Nephron (organoid): Measurements from ENCODE around the gene BRI3.
A peak's percentile ranks its signal among the peaks of the same experiment; 100 is the strongest.

Experiments
- H3K27ac Mint-ChIP-seq, 3 experiments: 2 replicates each; pipeline ENCODE4 v1.8.0; 2020; ENCODE audit warnings: mixed read lengths in 3 of 3, mild to moderate bottlenecking in 2 of 3, moderate library complexity in 1 of 3
- H3K27me3 Mint-ChIP-seq: 2 replicates; pipeline ENCODE4 v1.8.0; 2021; ENCODE audit warnings: low read depth, mild to moderate bottlenecking, moderate library complexity, mixed read lengths
- H3K36me3 Mint-ChIP-seq: 2 replicates; pipeline ENCODE4 v1.8.0; 2020; ENCODE audit warnings: low read depth, mixed read lengths
- H3K4me1 Mint-ChIP-seq: 2 replicates; pipeline ENCODE4 v1.8.0; 2020; ENCODE audit warnings: mixed read lengths
- H3K4me3 Mint-ChIP-seq, 3 experiments: 2 replicates each; pipeline ENCODE4 v1.8.0; 2020; ENCODE audit warnings: mild to moderate bottlenecking in 3 of 3, mixed read lengths in 3 of 3, moderate library complexity in 2 of 3
- H3K9me3 Mint-ChIP-seq: 2 replicates; pipeline ENCODE4 v1.8.0; 2020; ENCODE audit warnings: mixed read lengths
- CTCF ChIP-seq, 3 experiments: fragments of 200-600 bp; sonication (generic); IDR thresholded peaks; one replicate each; pipeline ENCODE4 v1.5.0; 2021; ENCODE audit warnings: antibody characterized with exemption in 3 of 3; ENCODE audit not compliant: unreplicated experiment in 3 of 3

Gene BRI3

GRCh38 chr7:98250789-98251188 lies 30.7 kb upstream of the BRI3 start:
- H3K27ac Mint-ChIP-seq, result peak overlapping the region; percentile 38 to 80 (median 55)
- H3K36me3 Mint-ChIP-seq, result peaks cover 5% of the 10 kb centered on the region
- H3K4me1 Mint-ChIP-seq, result peaks cover 27% of the 10 kb centered on the region
- no peaks in the 10 kb centered on the region for H3K27me3 Mint-ChIP-seq
- no peak for TF ChIP-seq CTCF (IDR thresholded peaks at IDR 0.05; ENCODE audit: unreplicated experiment in 3 of 3)
- H3K9me3 Mint-ChIP-seq, result no peaks in the 10 kb centered on the region
- peak overlapping the region; percentile 95 to 97 (median 96) for H3K4me3 Mint-ChIP-seq

GRCh38 chr7:98251231-98251600 lies 30.3 kb upstream of the BRI3 start:
- H3K4me3 Mint-ChIP-seq, result peak overlapping the region; percentile 95 to 97 (median 96)
- H3K27me3 Mint-ChIP-seq, result no peaks in the 10 kb centered on the region
- peaks cover 5% of the 10 kb centered on the region for H3K36me3 Mint-ChIP-seq
- TF ChIP-seq CTCF (IDR thresholded peaks at IDR 0.05; ENCODE audit: unreplicated experiment in 3 of 3), result no peak
- no peaks in the 10 kb centered on the region for H3K9me3 Mint-ChIP-seq
- H3K4me1 Mint-ChIP-seq, result peaks cover 27% of the 10 kb centered on the region
- H3K27ac Mint-ChIP-seq, result peak overlapping the region; percentile 38 to 80 (median 49)

GRCh38 chr7:98251601-98252424 lies 29.7 kb upstream of the BRI3 start, which contains the start of gene TECPR1:
TSS of gene TECPR1 (minus strand) at chr7:98252232. CDS start at chr7:98246146, 6,086 bp downstream.
- Mint-ChIP-seq H3K27ac (peak within 1 kb of the TSS; percentile 38 to 80 (median 49)), H3K36me3 (peaks cover 6% of the 10 kb centered on the region)

GRCh38 chr7:98252425-98253054 lies 28.9 kb upstream of the BRI3 start:
- Mint-ChIP-seq H3K36me3 (peaks cover 10% of the 10 kb centered on the region), H3K27me3 (no peaks in the 10 kb centered on the region), H3K27ac (peak overlapping the region in 2 of 3 experiments; percentile 35 to 63), H3K4me3 (peak overlapping the region; percentile 95 to 97 (median 96)), H3K9me3 (no peaks in the 10 kb centered on the region), H3K4me1 (peaks cover 27% of the 10 kb centered on the region)
- TF ChIP-seq CTCF (IDR thresholded peaks at IDR 0.05; ENCODE audit: unreplicated experiment in 3 of 3), result no peak

More at GRCh38 chr7:98251601-98252424, 29.7 kb upstream of the BRI3 start, which contains the start of gene TECPR1:
- Mint-ChIP-seq H3K4me1 (peaks cover 27% of the 10 kb centered on the region), H3K9me3 (no peaks in the 10 kb centered on the region), H3K4me3 (peak within 1 kb of the TSS; percentile 95 to 97 (median 96)), H3K27me3 (no peaks in the 10 kb centered on the region)
- no peak for TF ChIP-seq CTCF (IDR thresholded peaks at IDR 0.05; ENCODE audit: unreplicated experiment in 3 of 3)

GRCh38 chr7:98254516-98254915 lies 27.0 kb upstream of the BRI3 start:
- peak overlapping the region in 1 of 3 experiments; percentile 62 for H3K4me3 Mint-ChIP-seq

More at GRCh38 chr7:98254516-98254915, 27.0 kb upstream of the BRI3 start:
- H3K27ac Mint-ChIP-seq, result no peak overlapping the region
- TF ChIP-seq CTCF (IDR thresholded peaks at IDR 0.05; ENCODE audit: unreplicated experiment in 3 of 3), result no peak
- H3K36me3 Mint-ChIP-seq, result peaks cover 10% of the 10 kb centered on the region
- H3K4me1 Mint-ChIP-seq, result peaks cover 22% of the 10 kb centered on the region
- H3K9me3 Mint-ChIP-seq, result no peaks in the 10 kb centered on the region
- H3K27me3 Mint-ChIP-seq, result no peaks in the 10 kb centered on the region
